ENCODE data around the gene MRFAP1L1. TPM values are rescaled to one million over a fixed set of nuclear protein-coding genes. Genes with fewer than 3 reads are reported as not detected.

MRFAP1L1 gene
- total and polyA plus RNA-seq, 9 of the 15 experiments (the other 6 are each of a cell fraction or from before 2014, with no cell fraction given), result 37.6 to 111 (median 83.8) TPM

DNA sequence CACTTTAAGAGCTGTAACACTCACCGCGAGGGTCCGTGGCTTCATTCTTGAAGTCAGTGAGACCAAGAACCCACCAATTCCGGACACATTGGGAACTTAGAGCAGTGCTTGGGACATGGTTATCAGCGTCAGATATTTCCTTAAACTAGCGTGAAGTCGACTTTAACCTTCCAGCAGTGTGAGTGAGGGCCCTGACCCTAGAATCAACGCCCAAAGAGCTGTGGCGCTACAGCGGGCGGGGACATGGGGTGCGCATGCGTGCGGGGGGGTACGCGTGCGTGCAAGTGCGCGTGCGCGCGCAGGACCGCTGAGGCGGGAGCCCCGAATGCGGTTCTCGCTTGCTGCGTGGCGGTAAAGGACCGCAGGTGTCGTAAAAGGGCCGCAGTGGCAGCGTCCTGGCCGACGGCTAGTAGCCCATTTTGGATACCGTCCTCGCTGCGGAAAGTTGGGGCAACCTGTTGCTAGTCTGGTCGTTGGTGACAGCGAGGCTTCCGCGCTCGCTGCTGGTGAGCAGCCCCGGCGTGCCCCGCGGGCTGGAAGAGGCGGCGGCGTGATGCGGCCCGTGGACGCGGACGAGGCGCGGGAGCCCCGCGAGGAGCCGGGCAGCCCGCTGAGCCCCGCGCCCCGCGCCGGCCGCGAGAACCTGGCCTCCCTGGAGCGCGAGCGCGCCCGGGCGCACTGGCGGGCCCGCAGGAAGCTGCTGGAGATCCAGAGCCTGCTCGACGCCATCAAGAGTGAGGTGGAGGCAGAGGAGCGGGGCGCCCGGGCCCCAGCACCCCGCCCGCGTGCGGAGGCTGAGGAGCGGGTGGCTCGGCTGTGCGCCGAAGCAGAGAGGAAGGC is 35.8 kb downstream of the MRFAP1L1 start (continued):
- no peak for TF ChIP-seq ZNF165 (CRISPR knock-in tag; IDR thresholded peaks at IDR 0.05; ENCODE audit: borderline replicate concordance)
- TF ChIP-seq ZKSCAN1 (IDR thresholded peaks at IDR 0.05; ENCODE audit: low read depth, low read length), result peak; percentile 46; the same call in 1 of the 2 replicates
- peak; percentile 89 for TF ChIP-seq POU5F1 (IDR thresholded peaks at IDR 0.05; ENCODE audit: borderline replicate concordance, low read depth, low read length, partially characterized antibody)
- TF ChIP-seq RUNX1 (IDR thresholded peaks at IDR 0.05; ENCODE audit: low read depth), result no peak
- no peak for TF ChIP-seq BRD9 (IDR thresholded peaks at IDR 0.05; ENCODE audit: low read depth, partially characterized antibody)
- TF ChIP-seq XRCC5 (IDR thresholded peaks at IDR 0.05; ENCODE audit: low read depth, low read length), result no peak
- TF ChIP-seq, protein P1, sequence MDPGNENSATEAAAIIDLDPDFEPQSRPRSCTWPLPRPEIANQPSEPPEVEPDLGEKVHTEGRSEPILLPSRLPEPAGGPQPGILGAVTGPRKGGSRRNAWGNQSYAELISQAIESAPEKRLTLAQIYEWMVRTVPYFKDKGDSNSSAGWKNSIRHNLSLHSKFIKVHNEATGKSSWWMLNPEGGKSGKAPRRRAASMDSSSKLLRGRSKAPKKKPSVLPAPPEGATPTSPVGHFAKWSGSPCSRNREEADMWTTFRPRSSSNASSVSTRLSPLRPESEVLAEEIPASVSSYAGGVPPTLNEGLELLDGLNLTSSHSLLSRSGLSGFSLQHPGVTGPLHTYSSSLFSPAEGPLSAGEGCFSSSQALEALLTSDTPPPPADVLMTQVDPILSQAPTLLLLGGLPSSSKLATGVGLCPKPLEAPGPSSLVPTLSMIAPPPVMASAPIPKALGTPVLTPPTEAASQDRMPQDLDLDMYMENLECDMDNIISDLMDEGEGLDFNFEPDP (CRISPR knock-in tag; IDR thresholded peaks at IDR 0.05), result no peak
- no peak; the same call in 1 of the 2 replicates for TF ChIP-seq HOXB6 (CRISPR knock-in tag; IDR thresholded peaks at IDR 0.05; ENCODE audit: borderline replicate concordance)
- no peak for TF ChIP-seq ZNF551 (CRISPR knock-in tag; IDR thresholded peaks at IDR 0.05)
- no peak for TF ChIP-seq NFXL1 (CRISPR knock-in tag; IDR thresholded peaks at IDR 0.05)
- TF ChIP-seq HNRNPUL1 (IDR thresholded peaks at IDR 0.05; ENCODE audit: low read length), result no peak
- peak; percentile 65; the same call in 1 of the 2 replicates for TF ChIP-seq CREB1 (IDR thresholded peaks at IDR 0.05)
- peak; percentile 21 for TF ChIP-seq CREB1 (CRISPR knock-in tag; IDR thresholded peaks at IDR 0.05)
- TF ChIP-seq RCOR1 (IDR thresholded peaks at IDR 0.05; ENCODE audit: borderline replicate concordance in 1 of 2, low read depth in 2 of 2, low read length in 2 of 2), result peak in 1 of 2 experiments; percentile 44; a peak in 1 of 4 replicates
- TF ChIP-seq CBX8 (IDR thresholded peaks at IDR 0.05; ENCODE audit: borderline replicate concordance, extremely low read depth, low read depth, low read length, poor library complexity, severe bottlenecking), result no peak
- TF ChIP-seq ZNF561 (CRISPR knock-in tag; conservative IDR thresholded peaks at IDR 0.05), result 0 out of 2 replicates have a peak, but pooled peaks have one; percentile 11
- no peak for TF ChIP-seq SRSF7 (optimal IDR thresholded peaks at IDR 0.05; ENCODE audit: low read depth, low read length)
- peak; percentile 42 for TF ChIP-seq RNF2 (IDR thresholded peaks at IDR 0.05)
- no peak for TF ChIP-seq ZEB2 (IDR thresholded peaks at IDR 0.05)
- TF ChIP-seq CREM (IDR thresholded peaks at IDR 0.05; ENCODE audit: low read depth), result peak; percentile 79
- TF ChIP-seq KDM2B (CRISPR knock-in tag; IDR thresholded peaks at IDR 0.05), result peak; percentile 89; the same call in 1 of the 2 replicates
- TF ChIP-seq, protein P2, sequence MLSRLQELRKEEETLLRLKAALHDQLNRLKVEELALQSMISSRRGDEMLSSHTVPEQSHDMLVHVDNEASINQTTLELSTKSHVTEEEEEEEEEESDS (CRISPR knock-in tag; IDR thresholded peaks at IDR 0.05), result no peak
- no peak for TF ChIP-seq ZNF41 (CRISPR knock-in tag; conservative IDR thresholded peaks at IDR 0.05)
- TF ChIP-seq SMAD1 (IDR thresholded peaks at IDR 0.05; ENCODE audit: low read depth, low read length, partially characterized antibody), result peak; percentile 51
